ENCODE measurements around the gene ABCA10.

ABCA10 gene

GRCh38 chr17:69142175-69142802, 86.3 kb downstream of the ABCA10 start:
- TF ChIP-seq CTCF (IDR thresholded peaks at IDR 0.05; ENCODE audit: insufficient read depth, low read length, poor library complexity, severe bottlenecking) (no peak), EZH2phosphoT487 (conservative IDR thresholded peaks at IDR 0.05; ENCODE audit: low read length) (no peak)
- H3K9ac ChIP-seq (ENCODE audit: low read length) = no peak overlapping the region
- no peak overlapping the region for H2AFZ ChIP-seq (ENCODE audit: low read depth, low read length, severe bottlenecking)
- peaks cover 3% of the 10 kb centered on the region; the same call in 1 of the 2 replicates for H3K9me2 ChIP-seq (replicated peaks; ENCODE audit: insufficient read depth, low read length)
- no peaks in the 10 kb centered on the region for H3F3A ChIP-seq (ENCODE audit: insufficient read depth)
- no peak overlapping the region for H3K4me2 ChIP-seq (ENCODE audit: low read depth, low read length, poor library complexity, severe bottlenecking)
- no peak overlapping the region for H3K27ac ChIP-seq (ENCODE audit: low read depth, low read length)
- no peaks in the 10 kb centered on the region for H3K36me3 ChIP-seq (ENCODE audit: low read length)
- no peaks in the 10 kb centered on the region for H3K9me3 ChIP-seq (ENCODE audit: insufficient read depth, low read length)
- H3K4me3 ChIP-seq (ENCODE audit: insufficient read depth, low read length, poor library complexity, severe bottlenecking) = no peak overlapping the region
- H4K20me1 ChIP-seq (ENCODE audit: low read depth, low read length) = no peaks in the 10 kb centered on the region
- H3K79me2 ChIP-seq (ENCODE audit: insufficient read depth, low read length) = no peaks in the 10 kb centered on the region
- H3K27me3 ChIP-seq (ENCODE audit: low read length) = no peaks in the 10 kb centered on the region

GRCh38 chr17:69141431-69142174, 87.0 kb downstream of the ABCA10 start, which contains the start of gene ABCA6:
Gene ABCA6, minus strand, starts transcription at chr17:69141895. Its CDS starts 1,192 bp downstream, at chr17:69140703.
- no peak within 1 kb of the TSS for H3K4me2 ChIP-seq (ENCODE audit: low read depth, low read length, poor library complexity, severe bottlenecking)
- H3K9me3 ChIP-seq (ENCODE audit: insufficient read depth, low read length) = no peaks in the 10 kb centered on the region
- H2AFZ ChIP-seq (ENCODE audit: low read depth, low read length, severe bottlenecking) = no peak within 1 kb of the TSS
- no peaks in the 10 kb centered on the region for H3K79me2 ChIP-seq (ENCODE audit: insufficient read depth, low read length)
- H3K9me2 ChIP-seq (replicated peaks; ENCODE audit: insufficient read depth, low read length) = peaks cover 3% of the 10 kb centered on the region; the same call in 1 of the 2 replicates
- H3K4me3 ChIP-seq (ENCODE audit: insufficient read depth, low read length, poor library complexity, severe bottlenecking) = no peak within 1 kb of the TSS
- H3K27ac ChIP-seq (ENCODE audit: low read depth, low read length) = no peak within 1 kb of the TSS
- H3K36me3 ChIP-seq (ENCODE audit: low read length) = no peaks in the 10 kb centered on the region
- no peaks in the 10 kb centered on the region for H3K27me3 ChIP-seq (ENCODE audit: low read length)
- TF ChIP-seq CTCF (IDR thresholded peaks at IDR 0.05; ENCODE audit: insufficient read depth, low read length, poor library complexity, severe bottlenecking) (no peak), EZH2phosphoT487 (conservative IDR thresholded peaks at IDR 0.05; ENCODE audit: low read length) (no peak)
- H4K20me1 ChIP-seq (ENCODE audit: low read depth, low read length) = no peaks in the 10 kb centered on the region
- no peak within 1 kb of the TSS for H3K9ac ChIP-seq (ENCODE audit: low read length)
- H3F3A ChIP-seq (ENCODE audit: insufficient read depth) = no peaks in the 10 kb centered on the region

- Histone ChIP-seq H3F3A (ENCODE audit: insufficient read depth) (no peaks in the 10 kb centered on the region), H3K79me2 (ENCODE audit: insufficient read depth, low read length) (no peaks in the 10 kb centered on the region), H3K9ac (ENCODE audit: low read length) (no peak overlapping the region), H4K20me1 (ENCODE audit: low read depth, low read length) (no peaks in the 10 kb centered on the region), H3K9me3 (ENCODE audit: insufficient read depth, low read length) (no peaks in the 10 kb centered on the region), H2AFZ (ENCODE audit: low read depth, low read length, severe bottlenecking) (no peak overlapping the region), H3K4me2 (ENCODE audit: low read depth, low read length, poor library complexity, severe bottlenecking) (no peak overlapping the region), H3K36me3 (ENCODE audit: low read length) (no peaks in the 10 kb centered on the region), H3K27ac (ENCODE audit: low read depth, low read length) (no peak overlapping the region), H3K27me3 (ENCODE audit: low read length) (no peaks in the 10 kb centered on the region), H3K4me3 (ENCODE audit: insufficient read depth, low read length, poor library complexity, severe bottlenecking) (no peak overlapping the region), H3K9me2 (replicated peaks; ENCODE audit: insufficient read depth, low read length) (peaks cover 3% of the 10 kb centered on the region; the same call in 1 of the 2 replicates)
- no peak for TF ChIP-seq EZH2phosphoT487 (conservative IDR thresholded peaks at IDR 0.05; ENCODE audit: low read length)
- TF ChIP-seq CTCF (IDR thresholded peaks at IDR 0.05; ENCODE audit: insufficient read depth, low read length, poor library complexity, severe bottlenecking) = no peak
Measured at GRCh38 chr17:69134112-69134511, 94.5 kb downstream of the ABCA10 start.
